Cerebellar cortex (tissue), 1 donor: ENCODE measurements around the gene ACSF2.
"Not testable (repeated sequence)": the region's sequence is repeated elsewhere in the genome, so short reads cannot be mapped to it uniquely, and the experiment has no call there.

Source experiments
- DNase-seq: peaks from one replicate; pipeline ENCODE4 v3.0.0-alpha.2; 2015; ENCODE audit warnings: low spot score

Gene ACSF2

DNA sequence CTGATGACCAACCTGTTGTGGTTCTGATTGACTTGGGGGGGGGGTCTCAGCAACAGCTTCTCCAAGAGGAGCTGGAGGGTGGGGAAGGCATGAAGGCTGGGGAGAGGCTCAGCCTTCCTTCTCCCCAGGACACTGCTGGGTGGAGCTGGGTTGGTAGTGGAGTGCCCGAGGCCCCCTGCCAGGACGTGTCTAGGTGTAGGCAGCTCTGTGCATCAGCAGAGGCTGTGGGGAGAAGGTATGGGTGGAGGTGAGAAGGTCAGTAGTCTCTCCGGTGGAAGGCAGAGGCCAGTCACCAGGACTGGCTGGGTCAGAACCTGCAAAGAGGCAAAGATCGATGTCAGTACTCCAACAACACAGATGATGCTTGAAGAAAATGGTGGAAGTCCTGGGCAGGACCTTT is 38.7 kb downstream of the ACSF2 start:
- no peak for DNase-seq

GRCh38 chr17:50465171-50465570 is 39.2 kb downstream of the ACSF2 start:
- DNase-seq, result no peak

DNA sequence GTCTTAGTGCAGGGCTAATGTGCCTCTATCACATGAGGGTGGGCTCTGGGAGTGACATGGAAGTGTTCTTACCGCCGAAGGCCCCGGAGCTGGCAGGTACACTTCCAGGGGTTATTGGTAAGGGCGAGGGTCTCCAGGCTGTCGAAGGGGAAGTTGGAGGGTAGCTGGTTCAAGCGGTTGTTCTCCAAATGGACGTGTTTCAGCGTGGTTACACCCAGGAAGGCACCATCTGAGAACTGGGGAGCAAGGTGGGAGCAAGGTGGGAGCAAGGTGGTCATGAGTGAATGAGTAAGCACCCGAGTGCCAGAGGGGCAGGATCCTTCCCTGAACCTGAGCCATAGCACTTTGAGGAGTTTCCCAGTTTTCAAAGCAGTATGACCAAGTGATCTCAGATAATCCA is 39.6 kb downstream of the ACSF2 start:
- DNase-seq, result no peak

DNA sequence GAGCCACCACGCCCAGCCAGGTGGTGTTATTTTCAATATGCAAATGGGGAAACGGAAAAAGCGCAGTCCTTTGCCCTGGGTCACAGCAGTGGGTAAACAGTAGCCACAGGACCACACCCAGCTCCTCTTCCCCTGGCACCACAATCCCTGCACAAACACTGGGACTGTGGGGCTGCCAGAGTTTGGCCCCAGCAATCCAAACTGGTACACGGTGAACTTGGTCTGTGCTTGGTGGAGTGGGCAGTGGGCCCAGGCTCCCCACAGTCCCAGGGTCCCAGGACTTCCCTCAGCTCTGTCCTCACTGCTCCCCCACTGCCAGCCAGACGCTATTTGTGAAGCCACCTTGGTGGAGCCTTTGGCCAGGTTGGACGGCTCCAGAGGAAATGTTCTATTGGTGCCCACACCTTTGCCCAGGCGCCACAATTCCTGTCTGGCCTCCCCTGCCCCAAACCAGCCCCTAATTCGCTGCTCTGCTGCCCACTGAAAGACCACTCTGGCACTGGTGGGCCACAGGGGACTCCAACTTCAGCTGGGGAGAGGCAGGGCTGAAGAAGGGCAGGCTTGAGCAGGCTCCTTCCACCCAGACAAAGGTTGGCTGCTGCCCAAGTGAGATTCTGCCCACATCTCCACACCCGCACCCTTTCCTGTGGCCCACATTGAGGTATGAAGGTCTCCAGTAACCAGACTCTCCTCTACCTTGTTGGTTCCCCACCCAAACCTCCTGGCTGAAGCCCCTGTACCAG is 40.5 kb downstream of the ACSF2 start:
- peak; percentile 31 for DNase-seq

DNA sequence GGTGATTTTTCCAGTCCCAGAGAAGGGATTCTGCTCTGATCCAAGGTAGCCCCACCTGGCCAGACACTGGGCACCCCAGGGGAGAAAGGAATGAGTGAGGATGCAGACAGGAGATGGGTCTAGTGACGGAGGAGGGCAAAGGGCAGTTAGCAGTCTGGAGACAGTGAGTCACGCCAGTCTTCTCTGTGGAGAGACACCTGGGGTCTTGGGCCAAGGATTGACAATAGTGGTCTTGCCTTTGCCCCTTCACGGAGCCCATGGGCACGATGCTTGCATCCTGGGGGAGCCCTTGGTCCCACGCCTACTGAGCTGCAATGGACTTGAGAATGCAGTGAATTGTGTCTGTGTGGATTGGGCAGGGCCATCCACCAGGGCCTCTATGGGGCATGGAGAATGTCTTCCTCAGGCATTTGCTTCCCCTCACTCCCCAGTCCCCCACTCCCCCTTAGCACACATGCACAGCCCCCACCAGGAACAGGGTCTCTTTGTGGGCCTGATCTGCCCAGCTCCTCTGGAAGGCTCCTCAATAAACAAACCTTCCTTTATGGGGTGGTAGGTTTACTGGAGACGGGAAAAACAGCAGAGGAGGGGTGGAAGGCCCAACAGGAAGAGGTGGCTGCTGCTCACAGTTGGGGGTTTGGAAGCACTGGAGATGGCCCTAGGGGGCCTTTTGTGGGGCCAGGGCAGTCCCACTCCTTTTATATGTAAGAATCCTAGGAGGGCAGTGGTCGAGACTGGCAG is 41.3 kb downstream of the ACSF2 start:
- DNase-seq, result peak; percentile 25

DNA sequence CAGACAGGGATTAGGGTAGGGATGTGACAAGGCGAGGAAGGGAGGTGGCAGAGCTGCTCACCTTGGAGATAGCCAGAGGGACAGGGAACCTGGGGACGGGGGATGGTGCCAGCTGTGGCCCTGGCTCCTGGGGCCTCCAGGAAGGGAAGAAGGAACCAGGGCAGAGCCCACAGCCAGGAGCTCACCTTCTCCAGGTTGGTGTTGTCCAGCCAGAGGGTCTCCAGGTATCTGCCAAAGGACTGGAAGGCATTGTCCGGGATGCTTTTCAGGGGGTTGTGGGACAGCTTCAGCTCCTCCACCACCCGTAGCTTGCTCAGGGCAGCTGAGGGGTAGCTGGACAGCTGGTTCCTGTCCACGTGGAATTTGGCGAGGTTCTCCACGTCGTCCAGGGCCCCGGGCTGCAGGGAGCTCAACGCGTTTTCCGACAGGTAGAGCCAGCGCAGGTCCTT is 41.9 kb downstream of the ACSF2 start:
- DNase-seq, result no peak

- peak; percentile 68 for DNase-seq
Measured at GRCh38 chr17:50468304-50469207, 42.5 kb downstream of the ACSF2 start, which contains the start of gene CHAD. Gene CHAD (minus strand): TSS chr17:50468880. CDS start chr17:50468813, 67 bp downstream.

DNA sequence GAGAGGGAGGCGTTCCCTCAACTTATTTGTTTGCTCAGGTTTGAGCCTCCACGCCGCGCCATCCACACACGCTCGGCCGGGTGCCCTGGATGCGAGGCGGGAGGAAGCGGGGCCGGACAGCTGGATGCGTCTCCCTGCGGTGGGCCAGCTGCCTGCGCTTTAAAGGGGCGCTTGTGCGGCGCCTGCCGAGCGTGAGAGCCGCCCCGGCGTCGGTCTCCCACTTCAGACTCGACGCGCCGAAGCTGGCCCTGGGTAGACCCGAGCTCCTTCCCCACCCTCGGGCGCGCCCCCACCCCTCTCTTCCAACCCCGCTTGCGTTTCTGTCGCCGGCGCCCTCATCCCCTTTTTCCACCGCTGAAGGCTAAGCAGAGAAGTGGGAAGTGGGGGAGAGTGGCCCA is 43.2 kb downstream of the ACSF2 start:
- no peak for DNase-seq

DNA sequence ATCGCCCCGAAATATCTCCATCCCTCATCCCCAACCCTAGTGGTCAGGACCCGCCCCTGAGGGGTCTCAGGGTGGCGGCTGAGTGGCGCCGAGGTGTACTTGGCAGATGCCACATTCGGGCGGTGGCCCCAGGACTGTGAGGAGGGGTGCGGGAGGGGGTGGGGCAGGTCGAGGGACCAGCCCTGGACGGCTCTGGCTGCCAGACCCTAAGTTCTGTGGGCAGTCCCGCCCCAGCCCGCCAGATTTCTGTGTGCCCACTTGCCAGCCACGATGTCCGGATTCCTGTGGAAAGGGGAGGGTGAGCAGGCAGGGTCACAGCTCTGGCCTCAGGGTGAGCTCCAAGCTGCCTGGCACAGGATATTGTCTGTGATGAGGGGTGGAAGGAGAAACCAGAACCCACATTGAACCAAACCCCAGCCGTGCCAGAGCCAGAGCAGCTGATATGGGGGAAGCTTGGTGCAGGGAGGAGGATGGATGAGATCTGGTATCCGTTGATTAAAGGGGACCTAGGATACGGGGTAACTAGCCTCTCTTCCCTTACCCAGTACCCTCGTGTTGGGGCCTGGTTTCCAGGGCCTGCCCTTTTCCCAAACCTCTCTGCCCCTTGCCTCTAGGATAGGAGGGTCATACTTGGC is 43.8 kb downstream of the ACSF2 start:
- peak; percentile 27 for DNase-seq

- peak; percentile 65 for DNase-seq
Measured at GRCh38 chr17:50470426-50470825, 44.4 kb downstream of the ACSF2 start.

GRCh38 chr17:50471009-50471905 is 45.2 kb downstream of the ACSF2 start:
- DNase-seq, result peak; percentile 28

DNA sequence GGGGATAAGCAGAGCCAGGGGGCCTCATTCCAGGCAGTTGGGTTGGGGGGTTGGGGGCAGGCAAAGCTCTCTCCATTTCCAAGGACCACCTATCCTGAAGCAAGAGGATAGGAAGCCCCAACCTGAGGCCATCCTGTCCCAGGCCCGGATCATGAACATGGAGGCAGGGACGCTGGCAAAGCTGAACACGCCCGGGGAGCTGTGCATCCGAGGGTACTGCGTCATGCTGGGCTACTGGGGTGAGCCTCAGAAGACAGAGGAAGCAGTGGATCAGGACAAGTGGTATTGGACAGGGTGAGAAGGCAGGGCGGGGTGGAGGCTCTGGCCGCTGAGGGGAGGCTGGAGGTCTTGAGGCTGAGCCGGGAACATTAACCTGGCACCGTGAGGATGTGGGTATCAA is 46.3 kb downstream of the ACSF2 start:
- DNase-seq, result no peak

DNA sequence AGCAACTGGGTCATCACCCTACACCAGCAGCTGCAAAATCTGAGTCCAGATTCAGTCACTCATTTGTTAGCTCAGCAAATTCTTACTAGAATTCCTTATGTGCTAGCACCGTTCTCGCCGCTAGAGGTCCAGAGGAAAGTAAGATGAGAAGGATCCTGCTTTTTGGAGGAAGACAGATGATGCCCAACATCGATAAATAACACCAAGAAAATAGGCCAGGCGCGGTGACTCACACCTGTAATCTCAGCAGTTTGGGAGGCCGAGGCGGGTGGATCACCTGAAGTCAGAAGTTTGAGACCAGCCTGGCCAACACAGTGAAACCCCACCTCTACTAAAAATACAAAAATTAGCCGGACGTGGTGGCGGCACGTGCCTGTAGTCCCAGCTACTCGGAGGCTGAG is 46.7 kb downstream of the ACSF2 start:
- DNase-seq, result peak; percentile 59

DNA sequence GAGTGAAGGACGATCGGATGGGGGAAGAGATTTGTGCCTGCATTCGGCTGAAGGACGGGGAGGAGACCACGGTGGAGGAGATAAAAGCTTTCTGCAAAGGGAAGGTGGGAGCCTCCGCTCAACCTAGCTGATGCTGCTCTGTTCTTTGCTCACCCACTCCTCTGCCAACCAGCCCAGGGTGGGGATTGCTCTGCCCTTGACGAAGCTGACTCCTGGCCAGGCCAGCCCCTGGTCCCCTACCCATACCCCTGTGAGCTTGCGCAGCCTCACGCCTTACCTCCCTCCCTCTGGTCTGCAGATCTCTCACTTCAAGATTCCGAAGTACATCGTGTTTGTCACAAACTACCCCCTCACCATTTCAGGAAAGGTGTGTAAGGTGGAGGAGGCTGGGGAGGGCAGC is 47.9 kb downstream of the ACSF2 start:
- DNase-seq, result no peak

DNA sequence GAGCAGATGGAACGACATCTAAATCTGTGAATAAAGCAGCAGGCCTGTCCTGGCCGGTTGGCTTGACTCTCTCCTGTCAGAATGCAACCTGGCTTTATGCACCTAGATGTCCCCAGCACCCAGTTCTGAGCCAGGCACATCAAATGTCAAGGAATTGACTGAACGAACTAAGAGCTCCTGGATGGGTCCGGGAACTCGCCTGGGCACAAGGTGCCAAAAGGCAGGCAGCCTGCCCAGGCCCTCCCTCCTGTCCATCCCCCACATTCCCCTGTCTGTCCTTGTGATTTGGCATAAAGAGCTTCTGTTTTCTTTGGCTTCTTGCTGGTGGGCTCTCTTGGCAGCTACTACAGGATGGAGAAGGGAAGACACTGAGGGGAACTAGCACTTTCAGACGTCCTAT is 48.5 kb downstream of the ACSF2 start:
- peak; percentile 38 for DNase-seq

DNA sequence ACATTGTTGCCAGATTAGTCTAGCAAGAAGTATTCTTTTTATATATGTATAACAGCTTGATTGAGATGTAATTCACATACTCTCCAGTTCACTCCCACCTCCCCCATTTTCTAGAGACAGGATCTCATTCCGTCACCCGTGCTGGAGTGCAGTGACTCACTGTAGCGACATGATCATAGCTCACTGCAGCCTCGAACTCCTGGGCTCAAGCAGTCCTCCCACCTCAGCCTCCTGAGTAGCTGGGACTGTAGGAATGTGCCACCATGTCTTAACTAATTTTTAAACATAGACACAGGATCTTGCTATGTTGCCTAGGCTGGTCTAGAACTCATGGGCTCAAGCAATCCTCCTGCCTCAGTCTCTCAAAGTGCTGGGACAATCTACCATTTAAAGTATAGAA is 49.3 kb downstream of the ACSF2 start:
- no peak for DNase-seq

DNA sequence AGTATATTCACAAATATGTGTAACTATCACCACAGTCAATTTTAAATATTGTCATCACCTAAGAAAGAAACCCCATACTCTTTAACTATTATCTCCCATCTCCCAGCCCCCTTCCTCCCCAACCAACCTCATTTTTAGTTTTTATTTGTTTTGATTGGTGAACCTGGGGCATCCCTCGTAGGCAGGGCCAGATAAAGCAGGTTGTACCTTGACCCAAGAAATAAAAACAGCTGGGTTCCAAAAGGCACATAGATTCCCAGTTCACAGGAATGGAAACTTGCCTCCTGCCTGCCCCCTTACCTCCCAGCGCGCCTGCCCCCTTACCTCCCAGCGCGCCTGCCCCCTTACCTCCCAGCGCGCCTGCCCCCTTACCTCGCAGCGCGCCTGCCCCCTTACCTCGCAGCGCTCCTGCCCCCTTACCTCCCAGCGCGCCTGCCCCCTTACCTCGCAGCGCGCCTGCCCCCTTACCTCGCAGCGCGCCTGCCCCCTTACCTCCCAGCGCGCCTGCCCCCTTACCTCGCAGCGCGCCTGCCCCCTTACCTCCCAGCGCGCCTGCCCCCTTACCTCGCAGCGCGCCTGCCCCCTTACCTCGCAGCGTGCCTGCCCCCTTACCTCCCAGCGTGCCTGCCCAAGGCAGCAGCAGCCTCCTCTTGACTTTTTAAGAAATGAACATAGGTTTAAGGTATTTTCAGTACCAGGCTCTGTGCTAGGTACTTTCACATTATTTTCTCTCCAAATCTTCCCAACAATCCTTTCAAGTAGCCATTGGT is 49.9 kb downstream of the ACSF2 start:
- not testable (repeated sequence) for DNase-seq

- DNase-seq, result peak; percentile 73
Measured at GRCh38 chr17:50476545-50477315, 50.7 kb downstream of the ACSF2 start.

GRCh38 chr17:50477976-50478375 is 52.0 kb downstream of the ACSF2 start:
- DNase-seq, result no peak
